Esophagus squamous epithelium (tissue), 4 donors: ENCODE measurements around the gene NPTXR.

Source experiments
- CTCF ChIP-seq, 6 experiments: fragments of 450-650 bp in 4 of 6; fragments of 200-600 bp in 2 of 6; sonication (generic) in 2 of 6; IDR thresholded peaks; one replicate each; pipeline ENCODE4 v1.5.1; 2016 to 2019; ENCODE audit warnings: antibody characterized with exemption in 6 of 6, mild to moderate bottlenecking in 4 of 6, moderate library complexity in 4 of 6
- POLR2A ChIP-seq, 4 donors: fragments of 450-650 bp; IDR thresholded peaks; one replicate each; pipeline ENCODE4 v1.6.1; 2017; ENCODE audit warnings: antibody characterized with exemption in 4 of 4, mild to moderate bottlenecking in 4 of 4, moderate library complexity in 3 of 4

- no peak for TF ChIP-seq CTCF (IDR thresholded peaks at IDR 0.05)
- no peak for TF ChIP-seq POLR2A (IDR thresholded peaks at IDR 0.05)
Measured at GRCh38 chr22:38846412-38846811, 2.6 kb upstream of the NPTXR start.
